DND-41 (cell line): Measurements from ENCODE around the gene ADAMTSL2.

Experiments used
- ATAC-seq: fragments of 200-7000 bp; cut with Tn5 transposase; 3 replicates; pipeline ENCODE4 v1.9.1; 2021; ENCODE audit warnings: low read depth; ENCODE audit not compliant: insufficient read depth
- DNase-seq: peaks from one replicate; pipeline ENCODE4 v3.0.0-alpha.2; 2020
- H2AFZ ChIP-seq: 2 replicates; pipeline ENCODE4 v1.6.0; 2012; ENCODE audit warnings: low read depth, low read length
- H3K27ac ChIP-seq: 2 replicates; pipeline ENCODE4 v1.5.1; 2012; ENCODE audit warnings: low read length, inconsistent platforms
- H3K27me3 ChIP-seq: fragments of 200-600 bp; sonication (generic); 2 replicates; pipeline ENCODE4 v1.6.0; 2012; ENCODE audit warnings: low read length, mild to moderate bottlenecking, inconsistent platforms; ENCODE audit not compliant: insufficient read depth, poor library complexity
- H3K36me3 ChIP-seq: 2 replicates; pipeline ENCODE4 v1.5.1; 2012; ENCODE audit warnings: low read length, inconsistent platforms; ENCODE audit not compliant: insufficient read depth
- H3K4me1 ChIP-seq: 2 replicates; pipeline ENCODE4 v1.5.1; 2012; ENCODE audit warnings: mild to moderate bottlenecking, low read length; ENCODE audit not compliant: insufficient read depth
- H3K4me2 ChIP-seq: 2 replicates; pipeline ENCODE4 v1.6.0; 2012; ENCODE audit warnings: mild to moderate bottlenecking, moderate library complexity, low read length, inconsistent platforms; ENCODE audit not compliant: insufficient read depth
- H3K4me3 ChIP-seq, 2 experiments: fragments of 200-600 bp in 1 of 2; shearing (Covaris generic) in 1 of 2; 2 replicates each; pipeline ENCODE4 v1.5.1; 2012 to 2016; ENCODE audit warnings: inconsistent platforms in 2 of 2, low read length in 2 of 2, mild to moderate bottlenecking in 2 of 2, low read depth in 1 of 2, moderate library complexity in 1 of 2
- H3K79me2 ChIP-seq: 2 replicates; pipeline ENCODE4 v1.6.0; 2012; ENCODE audit warnings: low read length, inconsistent platforms; ENCODE audit not compliant: insufficient read depth
- H3K9ac ChIP-seq: 2 replicates; pipeline ENCODE4 v1.6.0; 2012; ENCODE audit warnings: low read depth, mild to moderate bottlenecking, inconsistent platforms, low read length, moderate library complexity
- H3K9me3 ChIP-seq: 2 replicates; pipeline ENCODE4 v1.5.1; 2012; ENCODE audit warnings: low read length, moderate library complexity, mild to moderate bottlenecking, inconsistent platforms; ENCODE audit not compliant: insufficient read depth, severe bottlenecking
- H4K20me1 ChIP-seq: 2 replicates; pipeline ENCODE4 v1.6.0; 2012; ENCODE audit warnings: low read length; ENCODE audit not compliant: insufficient read depth
- EZH2 ChIP-seq: IDR thresholded peaks from 3 replicates; pipeline ENCODE4 v1.6.1; 2012; ENCODE audit warnings: borderline replicate concordance, low read depth, mild to moderate bottlenecking, moderate library complexity, low read length, inconsistent platforms; ENCODE audit not compliant: severe bottlenecking
- TF ChIP-seq, protein P1 (sequence below): IDR thresholded peaks from 2 replicates; pipeline ENCODE4 v1.5.1; 2012; ENCODE audit warnings: borderline replicate concordance, low read length, moderate library complexity, mild to moderate bottlenecking; ENCODE audit not compliant: poor library complexity, severe bottlenecking; ENCODE audit errors: extremely low read depth

The ADAMTSL2 gene

DNA sequence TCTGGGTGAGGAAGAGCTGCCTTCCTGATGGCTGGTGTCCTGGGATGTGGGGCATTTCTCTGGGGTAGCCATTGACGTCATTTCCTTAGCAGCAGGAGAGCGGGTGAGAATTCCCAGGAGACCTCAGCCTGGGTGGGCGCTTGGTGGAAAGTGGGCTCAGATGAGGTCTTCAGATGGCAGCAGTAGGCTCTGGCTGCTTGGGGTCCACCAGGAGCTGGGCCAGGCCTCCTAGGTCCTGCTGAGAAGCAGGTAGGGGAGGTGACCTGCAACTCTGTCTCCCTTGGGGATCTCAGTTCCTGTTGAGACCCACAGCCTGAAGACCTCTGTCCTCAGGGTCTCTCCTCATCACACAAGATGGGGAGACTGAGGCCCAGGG is 43.2 kb downstream of the ADAMTSL2 start:
- no peak for ATAC-seq
- no peak for TF ChIP-seq EZH2
- TF ChIP-seq, protein P1, sequence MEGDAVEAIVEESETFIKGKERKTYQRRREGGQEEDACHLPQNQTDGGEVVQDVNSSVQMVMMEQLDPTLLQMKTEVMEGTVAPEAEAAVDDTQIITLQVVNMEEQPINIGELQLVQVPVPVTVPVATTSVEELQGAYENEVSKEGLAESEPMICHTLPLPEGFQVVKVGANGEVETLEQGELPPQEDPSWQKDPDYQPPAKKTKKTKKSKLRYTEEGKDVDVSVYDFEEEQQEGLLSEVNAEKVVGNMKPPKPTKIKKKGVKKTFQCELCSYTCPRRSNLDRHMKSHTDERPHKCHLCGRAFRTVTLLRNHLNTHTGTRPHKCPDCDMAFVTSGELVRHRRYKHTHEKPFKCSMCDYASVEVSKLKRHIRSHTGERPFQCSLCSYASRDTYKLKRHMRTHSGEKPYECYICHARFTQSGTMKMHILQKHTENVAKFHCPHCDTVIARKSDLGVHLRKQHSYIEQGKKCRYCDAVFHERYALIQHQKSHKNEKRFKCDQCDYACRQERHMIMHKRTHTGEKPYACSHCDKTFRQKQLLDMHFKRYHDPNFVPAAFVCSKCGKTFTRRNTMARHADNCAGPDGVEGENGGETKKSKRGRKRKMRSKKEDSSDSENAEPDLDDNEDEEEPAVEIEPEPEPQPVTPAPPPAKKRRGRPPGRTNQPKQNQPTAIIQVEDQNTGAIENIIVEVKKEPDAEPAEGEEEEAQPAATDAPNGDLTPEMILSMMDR: no peak
- Histone ChIP-seq H3K4me2 (no peak overlapping the region), H3K79me2 (no peaks in the 10 kb centered on the region), H3K4me3 (no peak overlapping the region), H3K9ac (no peak overlapping the region), H3K9me3 (no peaks in the 10 kb centered on the region), H3K4me1 (no peaks in the 10 kb centered on the region), H2AFZ (no peak overlapping the region), H4K20me1 (no peaks in the 10 kb centered on the region), H3K27me3 (no peaks in the 10 kb centered on the region), H3K36me3 (no peaks in the 10 kb centered on the region), H3K27ac (no peak overlapping the region)
- DNase-seq: no peak

GRCh38 chr9:133578524-133579441 is 44.3 kb downstream of the ADAMTSL2 start:
- Histone ChIP-seq H3K79me2 (no peaks in the 10 kb centered on the region), H3K4me2 (no peak overlapping the region), H3K27ac (no peak overlapping the region), H3K36me3 (no peaks in the 10 kb centered on the region), H2AFZ (no peak overlapping the region), H3K9ac (no peak overlapping the region), H4K20me1 (no peaks in the 10 kb centered on the region), H3K4me1 (no peaks in the 10 kb centered on the region), H3K4me3 (no peak overlapping the region), H3K9me3 (no peaks in the 10 kb centered on the region), H3K27me3 (no peaks in the 10 kb centered on the region)
- DNase-seq (no peak), ATAC-seq (no peak)
- TF ChIP-seq, protein P1: no peak
- no peak for TF ChIP-seq EZH2

DNA sequence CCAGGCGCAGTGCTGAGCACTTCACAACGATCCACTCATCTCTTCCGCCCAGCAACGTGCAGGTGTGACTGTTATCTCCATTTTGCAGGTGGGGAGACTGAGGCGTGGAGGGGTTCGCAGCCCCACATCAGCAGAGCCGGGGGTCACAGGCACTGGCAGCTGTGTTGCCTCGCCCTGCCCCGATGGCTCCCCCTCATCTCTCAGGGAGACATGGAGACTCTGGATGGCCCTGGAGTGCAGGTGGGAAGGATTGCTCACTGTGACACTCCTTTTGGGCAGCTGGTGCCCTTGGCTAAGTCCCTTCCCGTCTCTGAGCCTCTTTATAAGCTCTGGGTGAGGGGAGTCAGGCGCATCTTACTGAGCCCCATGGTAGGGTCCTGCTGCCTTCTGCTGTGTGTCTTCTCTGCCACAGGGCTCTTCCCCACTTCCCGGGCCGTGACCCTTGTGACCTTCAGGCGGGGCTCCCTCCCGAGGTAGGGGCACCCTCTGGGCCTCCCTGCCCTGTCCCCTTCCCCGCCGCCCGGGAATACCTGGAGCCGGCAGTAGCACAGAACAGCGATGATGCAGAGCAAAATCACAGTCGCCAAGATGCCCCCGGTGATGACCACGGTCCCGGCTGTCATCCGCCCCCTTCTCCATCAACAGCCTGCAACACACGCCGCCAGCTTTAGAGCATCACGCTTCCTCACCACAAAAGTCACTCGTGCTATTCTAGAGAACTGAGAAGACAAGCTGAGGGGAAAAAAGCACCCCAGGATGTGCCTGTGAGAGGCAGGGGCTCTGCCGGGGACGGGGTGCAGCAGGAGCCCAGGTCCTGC is 45.3 kb downstream of the ADAMTSL2 start:
- ATAC-seq (no peak), DNase-seq (no peak)
- Histone ChIP-seq H3K27me3 (no peaks in the 10 kb centered on the region), H3K4me1 (peaks cover 5% of the 10 kb centered on the region), H2AFZ (no peak overlapping the region), H3K9me3 (no peaks in the 10 kb centered on the region), H3K27ac (no peak overlapping the region), H3K4me3 (no peak overlapping the region), H4K20me1 (peaks cover 4% of the 10 kb centered on the region; the same call in 1 of the 2 replicates), H3K9ac (no peak overlapping the region), H3K79me2 (no peaks in the 10 kb centered on the region), H3K4me2 (no peak overlapping the region), H3K36me3 (no peaks in the 10 kb centered on the region)
- TF ChIP-seq, protein P1: no peak
- TF ChIP-seq EZH2: no peak
